Measurements from ENCODE around the gene CYP2U1. TPM values are rescaled to one million over a fixed set of nuclear protein-coding genes. Genes with fewer than 3 reads are reported as not detected.

Gene CYP2U1
- total and polyA plus RNA-seq, 9 of the 15 experiments (the other 6 are each of a cell fraction or from before 2014, with no cell fraction given), result 0.03 to 0.15 (median 0.07) TPM

- TF ChIP-seq DEAF1 (CRISPR knock-in tag; IDR thresholded peaks at IDR 0.05), result peak; percentile 52
- TF ChIP-seq NFATC3 (IDR thresholded peaks at IDR 0.05), result 0 out of 2 replicates have a peak, but pooled peaks have one; percentile 25
- TF ChIP-seq ZNF212 (CRISPR knock-in tag; IDR thresholded peaks at IDR 0.05), result no peak
- TF ChIP-seq NEUROD1 (IDR thresholded peaks at IDR 0.05; ENCODE audit: borderline replicate concordance, low read depth, low read length, partially characterized antibody), result no peak
- TF ChIP-seq RBM15 (IDR thresholded peaks at IDR 0.05; ENCODE audit: insufficient read depth, low read length), result no peak
- TF ChIP-seq POLR2A (conservative IDR thresholded peaks at IDR 0.05), result no peak
- TF ChIP-seq CHD4 (IDR thresholded peaks at IDR 0.05; ENCODE audit: insufficient read depth, insufficient replicate concordance, low read depth, low read length, poor library complexity, severe bottlenecking), result no peak
- peak; percentile 89 for TF ChIP-seq NFE2 (IDR thresholded peaks at IDR 0.05; ENCODE audit: low read depth)
- no peak for TF ChIP-seq ELK1 (CRISPR knock-in tag; IDR thresholded peaks at IDR 0.05)
- no peak for TF ChIP-seq THRA (IDR thresholded peaks at IDR 0.05)
- no peak for TF ChIP-seq SMARCA5 (IDR thresholded peaks at IDR 0.05)
- TF ChIP-seq REST (IDR thresholded peaks at IDR 0.05; ENCODE audit: borderline replicate concordance), result peak; percentile 71
- no peak for TF ChIP-seq REST (CRISPR knock-in tag; IDR thresholded peaks at IDR 0.05; ENCODE audit: low read depth)
- TF ChIP-seq YY1 (IDR thresholded peaks at IDR 0.05; ENCODE audit: borderline replicate concordance in 1 of 3, control insufficient read depth in 1 of 3, extremely low read depth in 1 of 3, insufficient read depth in 3 of 3, insufficient read length in 1 of 3, insufficient replicate concordance in 2 of 3, low read depth in 1 of 3, low read length in 2 of 3), result no peak
- TF ChIP-seq MAFK (IDR thresholded peaks at IDR 0.05; ENCODE audit: low read length), result peak; percentile 45; the same call in 1 of the 2 replicates
- TF ChIP-seq MAFF (IDR thresholded peaks at IDR 0.05; ENCODE audit: low read length), result peak; percentile 45; the same call in 1 of the 2 replicates
Measured at GRCh38 chr4:107913283-107913899, 18.0 kb upstream of the CYP2U1 start (continued).
